ENCODE measurements around the gene ZNF81.
"Not testable (repeated sequence)": the region's sequence is repeated elsewhere in the genome, so short reads cannot be mapped to it uniquely, and the experiment has no call there.

Gene ZNF81

DNA sequence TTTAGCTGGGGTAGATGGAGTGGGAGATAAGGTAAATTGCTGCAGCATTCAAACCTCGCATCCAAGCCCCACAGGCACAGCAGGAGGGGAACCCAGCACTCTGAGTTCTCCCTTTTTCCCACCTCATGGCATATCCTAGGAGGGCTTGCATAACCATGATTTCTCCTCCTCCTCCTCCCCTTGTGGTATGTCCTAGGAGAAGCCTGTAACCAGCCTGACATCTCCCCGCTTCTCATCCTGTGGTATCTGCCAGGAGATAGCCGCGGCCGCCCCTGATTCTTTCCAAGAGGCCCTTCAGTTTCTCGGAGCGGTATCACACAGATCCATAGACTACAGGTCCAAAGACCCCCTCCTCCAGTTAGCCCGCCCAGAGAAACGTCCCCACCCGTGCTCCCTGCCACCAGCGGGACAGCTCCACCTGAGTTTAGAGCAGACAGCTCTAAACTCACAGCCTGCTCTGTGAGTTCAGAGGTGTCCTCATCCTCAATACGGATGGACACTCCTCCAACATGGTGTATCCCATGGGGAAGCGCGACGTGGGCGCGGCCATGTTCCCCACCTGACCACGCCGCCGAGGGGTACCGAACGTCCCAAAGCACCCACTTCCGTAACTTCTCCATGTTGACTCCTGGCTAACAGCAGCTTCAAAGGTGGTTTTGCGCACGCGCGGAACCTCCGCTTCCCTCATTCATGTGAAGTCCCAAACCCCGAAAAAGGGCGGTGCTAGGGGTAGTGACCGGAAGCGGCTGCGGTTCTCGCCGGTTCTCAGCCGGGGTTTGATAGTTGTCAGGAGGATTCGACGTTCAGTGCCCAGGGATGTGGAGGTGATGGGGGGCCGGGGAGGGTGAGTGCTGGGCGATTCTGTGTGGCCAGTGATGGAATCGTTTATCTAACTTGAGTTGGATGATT is at the start of gene ZNF81:
ZNF81 (plus strand) TSS at position 739 of the 909 bp plus-strand sequence. CDS start 9,366 bp downstream, outside the sequence.
- peak; percentile 93 for DNase-seq

DNA sequence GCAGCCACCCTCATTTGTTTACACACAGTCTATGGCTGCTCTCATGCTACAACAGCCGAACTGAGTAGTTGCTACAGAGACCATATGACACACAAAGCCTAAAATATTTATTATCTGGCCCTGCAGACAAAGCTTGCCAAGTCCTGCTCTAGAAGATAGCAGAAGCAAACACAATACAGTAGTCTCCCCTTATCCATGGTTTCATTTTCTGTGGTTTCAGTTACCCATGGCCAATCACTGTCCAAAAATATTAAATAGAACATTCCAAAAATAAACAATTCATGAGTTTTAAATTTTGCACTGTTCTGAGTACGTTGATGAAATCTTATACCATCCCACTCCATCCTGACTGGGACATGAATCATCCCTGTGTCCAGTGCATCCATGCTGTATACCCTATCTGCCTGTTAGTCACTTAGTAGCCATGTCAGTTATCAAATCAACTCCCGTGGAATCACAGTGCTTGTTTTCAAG is 40.2 kb upstream of the ZNF81 start:
- DNase-seq, result no peak

DNA sequence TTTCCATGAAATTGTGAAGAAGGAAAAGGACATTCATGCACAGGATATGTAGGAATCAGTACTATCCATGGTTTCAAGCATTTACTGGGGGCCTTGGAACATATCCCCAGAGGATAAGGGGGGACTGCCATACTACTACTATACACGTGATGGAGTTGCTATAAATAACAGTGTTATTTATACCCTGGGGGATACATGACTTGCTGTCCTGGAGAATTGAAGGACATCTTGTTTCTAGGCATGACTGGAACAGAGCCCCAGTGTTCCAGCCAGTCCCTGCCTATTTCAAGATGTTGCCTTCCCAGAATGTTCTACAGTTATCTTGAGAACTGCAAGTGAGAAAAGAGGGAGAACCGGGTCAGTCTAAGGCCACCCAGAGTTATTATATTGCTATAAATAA is 39.6 kb upstream of the ZNF81 start:
- no peak for DNase-seq

DNA sequence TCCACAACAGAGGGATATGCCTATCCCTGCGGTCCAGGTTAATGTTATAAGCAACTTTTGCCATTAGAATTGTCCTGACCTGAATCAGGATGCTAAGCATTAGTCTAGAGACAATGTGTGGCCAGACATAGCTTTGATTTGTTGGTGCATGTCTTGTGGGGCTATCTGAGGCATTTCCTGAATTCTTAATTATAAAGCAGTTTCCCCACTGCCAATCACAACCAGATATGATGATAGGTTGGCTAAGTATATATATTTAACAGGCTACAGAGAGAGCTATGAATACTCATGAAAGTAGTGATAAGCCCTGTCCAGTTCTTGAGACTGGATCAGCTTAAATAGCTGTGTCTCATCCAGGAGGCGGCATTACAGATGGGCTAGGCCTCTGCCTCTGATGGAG is 37.8 kb upstream of the ZNF81 start:
- no peak for DNase-seq

DNA sequence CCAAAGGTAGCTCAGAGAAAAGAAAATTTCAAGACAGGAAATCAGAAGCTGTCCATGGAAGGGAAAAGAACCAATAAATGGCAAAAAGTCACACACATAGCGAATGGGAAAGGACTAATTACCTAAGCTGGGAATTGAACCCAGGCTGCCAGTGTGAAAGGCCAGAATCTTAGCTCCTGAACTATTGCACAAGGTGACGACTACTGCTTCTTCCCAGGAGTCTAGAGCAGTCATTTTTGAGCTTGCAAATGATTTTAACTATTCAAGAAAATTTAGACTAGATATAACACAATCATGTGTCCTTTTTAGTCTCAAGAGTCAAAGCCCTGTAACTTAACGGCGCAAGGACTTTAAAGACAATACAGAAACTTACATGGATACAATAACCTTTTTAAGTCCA is 34.1 kb upstream of the ZNF81 start:
- no peak for DNase-seq

DNA sequence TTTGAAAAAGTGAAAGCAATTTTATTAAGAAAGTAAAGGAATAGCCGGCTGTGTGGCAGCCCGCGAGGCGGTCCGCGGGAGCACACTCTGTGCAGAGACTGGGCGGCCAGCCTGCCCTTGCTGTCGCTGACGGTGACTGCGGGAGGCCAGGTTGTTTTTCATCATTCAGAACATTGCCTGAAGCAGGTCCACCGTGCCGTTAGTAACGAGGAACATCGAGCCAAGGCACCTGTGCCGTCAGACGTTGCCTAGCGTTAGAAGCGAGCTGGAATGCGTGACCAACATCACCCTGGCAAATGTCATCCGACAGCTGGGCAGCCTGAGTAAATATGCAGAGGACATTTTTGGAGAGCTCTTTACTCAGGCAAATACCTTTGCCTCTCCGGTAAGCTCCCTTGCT is 33.6 kb upstream of the ZNF81 start:
- DNase-seq, result not testable (repeated sequence)

DNA sequence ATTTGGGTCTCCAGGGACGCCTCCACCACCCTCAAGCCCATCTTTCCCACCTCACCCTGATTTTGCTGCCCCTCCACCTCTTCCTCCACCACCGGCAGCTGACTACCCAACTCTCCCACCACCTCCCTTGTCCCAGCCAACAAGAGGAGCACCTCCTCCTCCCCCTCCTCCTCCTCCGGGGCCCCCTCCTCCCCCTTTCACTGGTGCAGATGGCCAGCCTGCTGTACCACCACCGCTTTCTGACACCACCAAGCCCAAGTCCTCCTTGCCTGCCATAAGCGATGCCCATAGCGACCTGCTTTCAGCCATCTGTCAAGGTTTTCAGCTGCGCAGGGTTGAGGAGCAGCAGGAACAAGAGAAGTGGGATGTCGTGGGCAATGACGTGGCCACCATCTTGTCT is 32.4 kb upstream of the ZNF81 start:
- DNase-seq, result no peak

DNA sequence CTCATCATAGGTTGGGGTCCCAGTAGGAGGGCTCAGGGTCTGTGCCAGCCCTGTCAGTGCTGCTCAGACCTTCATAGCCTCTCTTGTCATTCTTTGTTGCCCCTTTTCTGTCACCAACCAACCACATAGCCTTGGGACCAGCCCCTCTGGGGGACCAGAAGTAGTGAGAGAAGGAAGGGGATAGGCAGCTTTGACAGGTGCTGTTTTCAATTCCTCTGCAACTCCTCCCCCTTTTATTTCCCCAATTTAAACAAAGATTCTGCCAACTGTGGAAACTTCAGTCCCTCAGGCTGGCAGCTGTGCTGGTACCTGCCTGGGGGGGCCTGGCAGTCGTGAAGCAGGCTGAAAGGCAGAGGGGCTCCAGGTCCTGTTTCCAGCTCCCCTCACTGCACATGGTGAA is 30.9 kb upstream of the ZNF81 start:
- not testable (repeated sequence) for DNase-seq

DNA sequence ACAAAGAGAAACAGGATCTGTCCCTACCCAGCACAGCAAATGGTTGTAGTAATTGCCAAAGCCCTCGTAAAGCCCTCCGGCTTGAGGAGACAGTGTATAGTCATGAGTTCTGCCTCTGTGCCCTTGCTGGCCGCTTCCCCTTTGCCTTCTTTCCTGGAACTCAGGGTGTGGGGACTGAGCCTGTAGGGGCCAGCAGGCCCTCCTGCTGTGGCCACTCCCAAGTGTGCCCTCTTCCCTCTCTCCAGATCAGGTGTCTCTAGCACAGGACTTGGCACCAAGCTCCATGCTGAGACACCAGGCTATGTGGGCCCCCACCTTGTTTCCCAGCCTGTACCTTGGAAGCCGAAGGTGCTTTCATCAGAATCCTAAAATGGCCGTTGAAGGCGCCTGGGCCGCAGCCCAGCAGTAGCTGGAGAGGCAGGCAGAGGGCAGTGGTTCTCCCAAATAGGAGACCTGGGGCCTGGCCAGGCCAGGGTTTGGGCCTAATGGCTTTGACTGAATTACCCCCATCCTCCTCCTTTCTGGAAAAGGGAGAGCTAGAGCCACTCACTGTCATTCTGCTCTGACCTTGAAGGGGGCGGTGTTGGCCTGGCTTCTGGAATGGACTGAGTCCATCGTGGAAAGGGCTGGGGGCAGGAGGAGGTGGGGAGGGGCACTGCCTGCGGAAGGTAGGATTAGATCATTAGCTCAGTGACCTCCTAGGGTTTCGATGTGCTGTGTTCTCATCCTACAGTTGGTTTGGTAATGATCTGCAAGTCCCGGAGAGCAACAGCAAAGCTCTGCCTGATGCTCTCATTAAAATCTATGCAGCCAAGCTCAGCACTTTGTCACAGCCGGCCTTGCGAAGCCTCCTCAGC is 30.1 kb upstream of the ZNF81 start:
- not testable (repeated sequence) for DNase-seq

DNA sequence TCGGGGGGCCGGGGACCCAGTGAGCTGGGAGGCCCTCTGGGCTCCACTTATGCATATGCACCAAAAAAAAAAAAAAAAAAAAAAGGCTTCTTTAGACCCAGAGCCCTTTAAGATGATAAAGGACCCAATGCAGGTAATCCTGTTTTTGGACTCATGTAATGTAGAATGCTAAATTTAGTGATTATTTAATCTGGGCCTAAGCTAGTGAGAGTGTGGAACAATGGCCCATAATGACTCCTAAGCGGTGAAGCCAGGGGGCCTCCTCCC is 29.5 kb upstream of the ZNF81 start:
- DNase-seq, result not testable (repeated sequence)

DNA sequence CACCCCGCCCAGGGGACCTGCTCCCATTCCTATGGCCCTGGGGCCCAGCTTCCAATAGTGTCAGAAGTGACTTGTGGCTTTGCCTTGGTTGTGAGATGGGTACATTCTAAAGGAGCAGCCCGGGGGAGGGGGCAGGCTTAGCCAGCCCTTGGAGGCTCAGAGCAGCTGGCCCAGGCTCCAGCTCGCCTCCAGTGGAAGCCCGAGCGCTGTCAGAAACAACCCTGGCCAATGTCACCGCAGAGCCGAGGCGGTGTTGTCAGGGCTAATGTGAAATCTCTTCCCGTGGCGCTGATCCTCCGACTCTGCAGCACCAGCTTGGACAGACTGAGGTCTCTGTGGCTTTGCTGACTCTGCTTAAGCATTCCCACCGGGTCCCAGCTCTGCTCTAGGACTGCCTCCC is 29.2 kb upstream of the ZNF81 start:
- DNase-seq, result no peak

DNA sequence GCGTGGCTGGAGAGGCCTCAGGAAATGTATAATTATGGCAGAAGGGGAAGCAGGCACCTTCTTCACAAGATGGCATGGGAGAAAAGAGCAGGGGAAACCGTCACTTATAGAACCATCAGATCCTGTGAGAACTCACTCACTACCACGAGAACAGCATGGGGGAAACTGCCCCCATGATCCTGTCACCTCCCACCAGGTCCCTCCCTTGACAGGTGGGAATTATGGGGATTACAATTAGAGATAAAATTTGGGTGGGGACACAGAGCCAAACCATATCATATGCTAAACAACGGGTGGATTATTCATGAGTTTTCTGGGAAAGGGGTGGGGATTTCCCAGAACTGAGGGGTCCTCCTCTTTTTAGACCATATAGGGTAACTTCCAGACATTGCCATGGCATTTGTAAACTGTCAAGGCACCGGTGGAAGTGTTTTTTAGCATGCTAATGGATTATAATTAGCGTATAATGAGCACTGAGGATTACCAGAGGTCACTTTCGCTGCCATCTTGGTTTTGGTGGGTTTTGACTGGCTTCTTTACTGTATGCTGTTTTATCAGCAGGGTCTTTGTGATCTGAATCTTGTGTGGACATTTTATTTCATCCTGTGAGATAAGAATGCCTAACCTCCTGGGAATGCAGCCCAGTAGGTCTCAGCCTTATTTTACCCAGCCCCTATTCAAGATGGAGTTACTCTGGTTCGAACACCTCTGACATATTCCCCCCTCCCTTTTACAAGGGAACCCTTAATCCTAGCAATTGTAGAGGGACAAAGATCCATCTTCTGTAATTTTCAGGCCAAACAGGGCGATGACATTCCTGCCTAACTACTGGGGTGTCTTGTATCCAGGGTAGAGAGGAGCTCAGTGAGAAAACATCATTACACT is 27.6 kb upstream of the ZNF81 start:
- no peak for DNase-seq

DNA sequence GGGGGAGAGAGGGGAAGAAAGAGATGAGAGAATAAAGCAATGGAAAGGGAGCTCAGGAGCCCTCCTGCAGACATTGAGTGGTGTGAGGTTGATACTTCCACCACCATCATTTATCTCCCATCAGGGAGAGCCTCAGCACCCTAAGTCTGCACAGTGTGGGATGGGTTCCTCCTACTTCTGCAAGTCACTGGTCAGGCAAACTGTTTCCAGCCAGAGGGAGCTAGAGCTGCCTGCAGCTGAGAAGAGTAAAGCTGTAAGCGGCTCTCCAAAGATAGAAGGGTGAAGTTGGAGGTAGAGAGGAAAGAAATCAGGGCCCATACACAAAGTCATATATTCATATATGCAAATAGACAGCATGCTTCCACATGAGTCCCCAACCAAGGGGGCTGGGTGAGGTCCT is 21.9 kb upstream of the ZNF81 start:
- DNase-seq, result no peak

DNA sequence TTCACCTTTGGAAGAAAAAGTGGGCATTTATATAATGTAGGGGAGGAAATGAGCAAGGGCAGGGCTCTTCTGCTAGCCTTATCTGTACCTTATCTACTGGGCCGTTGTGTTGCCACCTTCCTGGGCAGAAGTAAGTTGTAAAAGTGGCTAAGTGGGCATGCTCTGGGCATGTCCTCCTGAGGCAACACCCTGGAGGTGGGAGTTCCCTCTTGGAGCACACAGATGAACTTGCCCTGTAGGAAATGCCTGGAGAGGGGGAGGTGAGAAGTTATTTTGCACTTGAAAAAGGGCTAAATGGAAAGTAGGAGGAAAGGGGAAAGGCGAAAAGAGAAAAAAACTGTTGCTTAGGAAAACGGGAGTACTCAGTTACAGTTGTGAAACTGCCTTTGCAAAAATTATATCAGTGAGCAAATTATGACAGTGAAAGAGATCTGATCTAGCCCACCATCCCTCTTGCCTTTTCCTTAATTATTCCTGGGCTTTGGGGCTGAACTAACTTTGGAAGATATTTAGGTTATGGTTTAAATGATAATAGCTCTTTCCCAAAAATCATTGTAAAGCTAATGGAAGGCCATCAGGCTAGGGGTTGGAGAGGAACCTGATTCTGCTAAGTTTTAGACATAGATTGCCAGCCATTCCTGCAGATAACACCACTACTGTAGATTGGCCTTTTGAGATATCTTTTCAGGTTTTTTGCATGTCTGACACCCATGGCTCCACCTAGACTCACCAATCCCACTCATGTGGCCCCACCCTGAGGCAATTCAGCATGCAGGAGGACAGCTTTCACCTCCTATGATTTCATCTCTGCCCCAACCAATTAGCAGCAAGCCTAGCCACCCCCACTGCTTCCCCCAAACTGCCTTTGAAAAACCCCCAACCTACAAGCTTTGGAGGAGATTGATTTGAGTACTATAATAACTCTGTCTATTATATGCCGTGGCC is 20.5 kb upstream of the ZNF81 start:
- DNase-seq, result no peak

DNA sequence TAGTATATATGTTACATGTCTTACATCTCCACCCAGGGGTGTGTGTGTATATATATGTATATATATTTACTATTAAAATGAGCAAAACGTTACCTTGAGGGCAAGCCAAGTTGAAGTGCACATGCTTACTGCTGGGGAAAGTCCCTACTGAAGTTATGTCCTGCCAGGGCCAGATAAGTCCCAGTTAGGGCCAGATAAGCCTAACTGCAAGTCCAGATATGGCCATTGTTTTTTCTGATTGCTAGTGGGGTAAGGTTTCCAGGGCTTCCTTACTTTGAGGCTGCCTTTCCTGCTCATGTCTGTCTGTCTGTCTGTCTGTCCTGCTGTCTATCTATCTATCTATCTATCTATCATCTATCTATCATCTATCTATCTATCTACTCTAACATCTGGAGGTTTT is 19.3 kb upstream of the ZNF81 start:
- DNase-seq, result no peak

DNA sequence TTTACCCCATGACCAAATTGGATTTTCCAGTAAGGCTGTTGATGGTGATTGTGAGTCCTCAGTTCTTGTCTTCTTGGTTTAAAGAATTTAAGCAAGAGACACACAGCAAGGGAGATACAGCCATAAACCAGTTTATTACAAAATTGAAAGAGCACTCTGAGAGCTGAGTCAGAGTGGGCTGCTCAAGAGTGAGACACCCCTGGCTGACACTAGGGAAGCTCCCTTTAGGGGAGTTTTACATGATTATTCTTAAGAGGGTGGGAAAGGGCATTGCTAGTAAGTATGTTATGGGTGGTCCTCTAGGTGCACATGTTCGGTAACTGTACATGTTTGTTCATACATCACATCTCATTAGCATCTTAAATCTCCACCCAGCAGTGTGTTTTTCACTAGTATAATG is 18.8 kb upstream of the ZNF81 start:
- no peak for DNase-seq

DNA sequence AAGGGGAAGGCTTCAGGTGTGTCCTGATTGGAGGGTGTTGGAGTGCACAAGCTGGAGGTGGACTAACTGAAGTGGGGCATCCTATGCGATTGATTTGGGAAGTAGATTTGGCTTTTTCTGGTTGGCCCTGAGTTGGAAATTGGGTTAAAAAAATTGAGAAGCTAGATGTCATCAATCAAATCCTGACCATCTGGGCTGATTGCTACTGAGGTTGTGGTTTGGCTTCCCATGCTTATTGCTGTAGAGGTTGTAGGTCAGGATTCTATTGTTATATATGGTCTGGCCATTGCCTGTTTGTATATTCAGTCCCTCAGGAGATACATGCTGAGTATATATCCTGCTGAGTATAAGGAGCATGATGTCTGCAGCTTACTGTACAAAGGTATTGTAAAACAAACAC is 7.7 kb upstream of the ZNF81 start:
- DNase-seq, result no peak

DNA sequence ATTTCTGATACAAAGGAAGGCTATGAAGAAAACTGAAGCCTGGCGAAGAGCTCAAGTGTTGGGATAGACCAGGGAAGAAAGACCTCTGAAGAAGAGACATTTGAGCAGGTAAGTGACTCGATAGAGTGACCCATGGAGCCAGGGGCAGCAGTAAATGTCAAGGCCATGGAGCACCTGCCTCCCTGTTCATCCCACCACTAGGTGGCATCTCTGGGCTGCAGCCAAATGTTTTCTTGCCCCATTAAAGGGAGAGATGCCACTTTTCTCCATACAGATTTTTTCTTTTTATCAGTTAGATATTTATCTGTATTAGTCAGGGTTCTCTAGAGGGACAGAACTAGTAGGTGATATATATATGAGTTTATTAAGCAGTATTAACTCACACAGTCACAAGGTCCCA is 4.9 kb upstream of the ZNF81 start:
- DNase-seq, result peak; percentile 63

DNA sequence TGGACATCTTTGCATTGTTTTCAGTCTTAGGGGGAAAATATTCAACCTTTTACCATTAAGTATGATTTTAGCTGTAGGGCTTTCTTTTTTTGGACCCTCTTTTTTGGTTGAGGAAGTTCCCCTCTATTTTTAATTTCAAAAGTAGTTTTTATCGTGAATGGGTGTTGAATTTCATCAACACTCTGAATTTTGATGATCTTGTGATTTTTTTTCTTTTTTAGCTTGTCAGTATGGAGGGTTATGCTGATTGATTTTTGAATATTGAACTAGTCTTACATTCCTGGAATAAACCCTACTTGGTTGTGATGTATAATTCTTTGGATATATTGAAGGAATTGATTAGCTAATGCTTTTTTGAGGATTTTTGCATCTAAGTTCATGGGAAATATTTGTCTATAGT is 1.7 kb downstream of the ZNF81 start:
- no peak for DNase-seq

DNA sequence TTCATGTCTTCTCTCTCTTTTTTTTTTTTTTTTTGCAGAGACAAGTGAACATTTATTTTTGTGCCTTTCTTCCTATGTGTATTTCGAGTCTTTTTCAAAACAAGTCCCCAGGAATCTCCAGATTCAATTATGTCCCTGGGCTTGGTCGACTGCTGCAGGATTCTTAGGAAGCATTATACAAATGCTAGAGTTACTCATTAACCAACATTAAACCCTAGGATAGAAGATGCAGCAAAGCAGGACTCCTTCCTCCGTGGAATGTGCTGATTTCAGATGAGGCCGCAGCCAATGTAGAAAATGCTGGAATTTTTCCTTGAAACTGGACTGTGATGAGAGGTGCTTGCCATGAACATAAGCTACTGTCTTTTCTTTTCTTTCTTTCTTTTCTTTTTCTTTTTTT is 3.4 kb downstream of the ZNF81 start:
- no peak for DNase-seq

DNA sequence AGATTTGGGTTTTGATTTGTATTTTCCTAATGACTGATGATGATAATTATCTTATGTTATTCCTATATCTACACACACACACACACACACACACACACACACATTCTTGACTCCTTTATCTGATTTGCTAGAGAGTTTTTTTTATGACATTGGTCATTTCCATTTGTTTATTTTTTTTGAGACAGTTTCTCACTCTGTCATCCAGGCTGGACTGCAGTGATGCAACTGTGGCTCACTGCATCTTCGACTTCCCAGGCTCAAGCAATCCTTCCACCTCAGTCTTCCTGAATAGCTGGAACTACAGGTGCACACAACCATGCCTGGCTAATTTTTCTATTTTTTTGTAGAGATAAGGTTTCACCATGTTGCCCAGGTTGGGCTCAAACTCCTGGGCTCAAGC is 6.7 kb downstream of the ZNF81 start:
- no peak for DNase-seq

DNA sequence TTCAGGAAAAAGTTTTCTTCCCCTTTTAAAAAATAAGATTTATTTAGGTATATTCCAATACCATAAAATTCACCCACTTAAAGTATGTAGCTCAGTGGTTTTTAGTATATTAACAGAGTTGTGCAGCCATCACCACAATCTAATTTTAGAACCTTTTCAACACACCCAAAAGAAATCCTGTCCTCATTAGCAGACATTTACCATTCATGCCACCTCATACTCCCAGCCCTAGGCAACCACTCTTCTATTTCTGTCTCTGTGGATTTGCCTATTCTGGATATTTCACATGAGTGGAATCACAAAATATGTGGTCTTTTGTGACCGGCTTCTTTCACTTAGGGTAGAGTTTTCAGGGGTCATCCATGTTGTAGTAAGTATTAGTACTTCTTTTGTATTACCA is 7.4 kb downstream of the ZNF81 start:
- no peak for DNase-seq

Data from activated CD4-positive, alpha-beta T cell treated with anti-CD3 and anti-CD28 coated beads for 48 hours (primary cell).